PFSK-1 (cell line): ENCODE data around the gene IRAK1BP1.

Experiments
- FOXP2 ChIP-seq: optimal IDR thresholded peaks from 2 replicates; pipeline ENCODE3; 2011; ENCODE audit warnings: borderline replicate concordance, control low read depth, inconsistent platforms; ENCODE audit not compliant: insufficient read depth; ENCODE audit errors: extremely low read length, extremely low read depth
- POLR2AphosphoS5 ChIP-seq: IDR thresholded peaks from 2 replicates; pipeline ENCODE4 v1.6.1; 2012; ENCODE audit warnings: low read depth, mild to moderate bottlenecking, control low read depth, low read length, moderate library complexity
- REST ChIP-seq, 2 experiments: IDR thresholded peaks; 2 replicates each; pipeline versions ENCODE4 v1.6.1 to v1.8.0; 2011 to 2012; ENCODE audit warnings: low read depth in 2 of 2, low read length in 2 of 2, control low read depth in 1 of 2, inconsistent platforms in 1 of 2, mild to moderate bottlenecking in 1 of 2, moderate library complexity in 1 of 2; ENCODE audit not compliant: insufficient read depth in 1 of 2
- SIN3A ChIP-seq: IDR thresholded peaks from 2 replicates; pipeline ENCODE4 v1.6.1; 2012; ENCODE audit warnings: mild to moderate bottlenecking, low read length, moderate library complexity, borderline replicate concordance; ENCODE audit not compliant: insufficient read depth
- TAF1 ChIP-seq: IDR thresholded peaks from 2 replicates; pipeline ENCODE4 v1.6.1; 2012; ENCODE audit warnings: low read length, control low read depth, borderline replicate concordance; ENCODE audit not compliant: insufficient read depth

GRCh38 chr6:78832091-78832808, 35.1 kb upstream of the IRAK1BP1 start:
- TF ChIP-seq TAF1 (no peak), REST (IDR thresholded peaks at IDR 0.05; ENCODE audit: insufficient read depth in 1 of 2, low read depth in 2 of 2, low read length in 2 of 2) (no peak), POLR2AphosphoS5 (no peak), SIN3A (no peak), FOXP2 (no peak)
